ENCODE data around the gene MYF6.

Gene MYF6

DNA sequence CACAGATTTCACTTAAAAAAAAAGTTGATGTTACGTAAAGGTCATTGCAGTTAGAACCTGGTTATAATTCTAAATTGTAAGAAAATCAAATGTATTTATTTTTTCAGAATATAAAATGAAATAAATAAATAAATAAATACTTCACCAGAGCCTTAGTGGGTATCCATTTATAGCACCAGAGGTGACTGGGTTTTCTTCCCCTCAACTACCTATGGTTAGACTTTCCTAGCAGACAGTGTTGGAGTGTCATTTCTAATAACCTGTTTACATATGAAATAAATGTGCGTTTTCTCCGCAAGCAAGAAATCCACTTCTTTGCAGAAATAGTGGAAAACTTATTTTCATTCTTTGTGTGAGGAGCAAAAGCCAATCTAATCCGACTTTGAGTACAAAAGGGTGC lies 6.0 kb downstream of the MYF6 start (continued):
- TF ChIP-seq, protein P1, sequence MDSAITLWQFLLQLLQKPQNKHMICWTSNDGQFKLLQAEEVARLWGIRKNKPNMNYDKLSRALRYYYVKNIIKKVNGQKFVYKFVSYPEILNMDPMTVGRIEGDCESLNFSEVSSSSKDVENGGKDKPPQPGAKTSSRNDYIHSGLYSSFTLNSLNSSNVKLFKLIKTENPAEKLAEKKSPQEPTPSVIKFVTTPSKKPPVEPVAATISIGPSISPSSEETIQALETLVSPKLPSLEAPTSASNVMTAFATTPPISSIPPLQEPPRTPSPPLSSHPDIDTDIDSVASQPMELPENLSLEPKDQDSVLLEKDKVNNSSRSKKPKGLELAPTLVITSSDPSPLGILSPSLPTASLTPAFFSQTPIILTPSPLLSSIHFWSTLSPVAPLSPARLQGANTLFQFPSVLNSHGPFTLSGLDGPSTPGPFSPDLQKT (IDR thresholded peaks at IDR 0.05; ENCODE audit: borderline replicate concordance, low read depth, low read length), result no peak
- TF ChIP-seq, protein P2, sequence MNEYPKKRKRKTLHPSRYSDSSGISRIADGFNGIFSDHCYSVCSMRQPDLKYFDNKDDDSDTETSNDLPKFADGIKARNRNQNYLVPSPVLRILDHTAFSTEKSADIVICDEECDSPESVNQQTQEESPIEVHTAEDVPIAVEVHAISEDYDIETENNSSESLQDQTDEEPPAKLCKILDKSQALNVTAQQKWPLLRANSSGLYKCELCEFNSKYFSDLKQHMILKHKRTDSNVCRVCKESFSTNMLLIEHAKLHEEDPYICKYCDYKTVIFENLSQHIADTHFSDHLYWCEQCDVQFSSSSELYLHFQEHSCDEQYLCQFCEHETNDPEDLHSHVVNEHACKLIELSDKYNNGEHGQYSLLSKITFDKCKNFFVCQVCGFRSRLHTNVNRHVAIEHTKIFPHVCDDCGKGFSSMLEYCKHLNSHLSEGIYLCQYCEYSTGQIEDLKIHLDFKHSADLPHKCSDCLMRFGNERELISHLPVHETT (tag by site-specific recombination; IDR thresholded peaks at IDR 0.05), result no peak
- TF ChIP-seq BCL11A (tag by site-specific recombination; IDR thresholded peaks at IDR 0.05; ENCODE audit: low read depth) (no peak), ZNF514 (tag by site-specific recombination; IDR thresholded peaks at IDR 0.05) (no peak), ZNF837 (tag by site-specific recombination; IDR thresholded peaks at IDR 0.05) (no peak), GLI2 (tag by site-specific recombination; IDR thresholded peaks at IDR 0.05; ENCODE audit: borderline replicate concordance, low read depth) (no peak), ZNF132 (tag by site-specific recombination; IDR thresholded peaks at IDR 0.05; ENCODE audit: borderline replicate concordance) (no peak)

DNA sequence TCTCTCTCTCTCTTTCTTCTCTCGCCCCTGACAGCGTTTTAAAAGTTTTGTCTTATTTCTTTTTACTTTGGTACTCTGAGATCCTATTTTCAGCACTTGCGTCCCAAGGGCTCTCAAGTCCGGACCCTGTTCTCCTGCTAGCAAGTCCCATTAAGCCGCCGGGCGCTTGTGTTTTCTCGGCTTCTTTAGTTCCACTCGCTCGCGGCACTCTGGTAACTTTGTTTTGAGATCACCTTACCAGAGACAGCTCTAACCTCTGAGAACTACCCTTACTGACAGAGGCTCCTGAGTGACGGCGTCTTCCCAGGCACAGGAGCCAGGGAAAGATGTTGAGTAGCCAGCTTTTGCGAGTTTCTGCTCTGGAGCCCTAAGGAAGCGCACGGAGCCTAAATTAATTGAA lies 6.6 kb downstream of the MYF6 start:
- Histone ChIP-seq H3K9me3 (ENCODE audit: control insufficient read depth, insufficient read depth, low read depth, low read length) (no peaks in the 10 kb centered on the region), H3K4me3 (ENCODE audit: low read depth, low read length) (no peak overlapping the region), H3K4me1 (ENCODE audit: control insufficient read depth, insufficient read depth, low read length) (no peaks in the 10 kb centered on the region), H3K36me3 (ENCODE audit: control insufficient read depth in 2 of 2, insufficient read depth in 1 of 2, low read length in 2 of 2) (no peaks in the 10 kb centered on the region), H3K27ac (ENCODE audit: extremely low read depth, low read depth, low read length) (no peak overlapping the region)
- TF ChIP-seq ZNF843 (tag by site-specific recombination; IDR thresholded peaks at IDR 0.05), result no peak
- TF ChIP-seq HOXC10 (CRISPR knock-in tag; IDR thresholded peaks at IDR 0.05), result no peak
- TF ChIP-seq, protein P3, sequence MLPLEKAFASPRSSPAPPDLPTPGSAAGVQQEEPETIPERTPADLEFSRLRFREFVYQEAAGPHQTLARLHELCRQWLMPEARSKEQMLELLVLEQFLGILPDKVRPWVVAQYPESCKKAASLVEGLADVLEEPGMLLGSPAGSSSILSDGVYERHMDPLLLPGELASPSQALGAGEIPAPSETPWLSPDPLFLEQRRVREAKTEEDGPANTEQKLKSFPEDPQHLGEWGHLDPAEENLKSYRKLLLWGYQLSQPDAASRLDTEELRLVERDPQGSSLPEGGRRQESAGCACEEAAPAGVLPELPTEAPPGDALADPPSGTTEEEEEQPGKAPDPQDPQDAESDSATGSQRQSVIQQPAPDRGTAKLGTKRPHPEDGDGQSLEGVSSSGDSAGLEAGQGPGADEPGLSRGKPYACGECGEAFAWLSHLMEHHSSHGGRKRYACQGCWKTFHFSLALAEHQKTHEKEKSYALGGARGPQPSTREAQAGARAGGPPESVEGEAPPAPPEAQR (tag by site-specific recombination; IDR thresholded peaks at IDR 0.05), result no peak
- TF ChIP-seq ZNF19 (tag by site-specific recombination; IDR thresholded peaks at IDR 0.05; ENCODE audit: low read depth), result no peak
- no peak for TF ChIP-seq ZBTB21 (tag by site-specific recombination; IDR thresholded peaks at IDR 0.05)
- TF ChIP-seq ZNF555 (tag by site-specific recombination; conservative IDR thresholded peaks at IDR 0.05), result no peak
- TF ChIP-seq SP7 (tag by site-specific recombination; IDR thresholded peaks at IDR 0.05), result no peak
- ChIA-PET POLR2A (no interaction called here), CTCF (no interaction called here)

DNA sequence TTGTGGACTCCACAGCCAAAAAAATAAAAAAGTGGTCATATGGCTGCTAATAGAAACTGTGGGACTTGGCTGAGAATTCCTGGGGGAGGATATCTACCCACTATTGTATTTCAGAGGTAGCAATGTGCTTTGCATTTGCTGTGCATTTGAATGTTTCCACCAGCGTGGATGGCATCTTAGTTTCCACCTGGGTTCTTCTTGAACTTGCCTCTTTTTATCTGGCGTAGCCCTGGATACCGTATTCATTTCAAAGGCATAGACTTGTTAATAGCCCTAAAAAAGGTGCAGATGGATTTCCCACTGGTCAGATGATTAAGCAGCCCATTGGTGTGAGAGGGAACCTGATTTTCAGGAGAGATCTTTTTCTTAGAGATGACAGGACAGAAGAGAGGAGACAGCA lies 7.4 kb downstream of the MYF6 start:
- H3K36me3 ChIP-seq (ENCODE audit: control insufficient read depth in 2 of 2, insufficient read depth in 1 of 2, low read length in 2 of 2), result no peaks in the 10 kb centered on the region
- CTCF ChIA-PET, result no interaction called here
- H3K27ac ChIP-seq (ENCODE audit: extremely low read depth, low read depth, low read length), result no peak overlapping the region
- no peaks in the 10 kb centered on the region for H3K4me1 ChIP-seq (ENCODE audit: control insufficient read depth, insufficient read depth, low read length)
- H3K4me3 ChIP-seq (ENCODE audit: low read depth, low read length), result no peak overlapping the region
- no peaks in the 10 kb centered on the region for H3K9me3 ChIP-seq (ENCODE audit: control insufficient read depth, insufficient read depth, low read depth, low read length)
- POLR2A ChIA-PET, result no interaction called here
- TF ChIP-seq, protein P4, sequence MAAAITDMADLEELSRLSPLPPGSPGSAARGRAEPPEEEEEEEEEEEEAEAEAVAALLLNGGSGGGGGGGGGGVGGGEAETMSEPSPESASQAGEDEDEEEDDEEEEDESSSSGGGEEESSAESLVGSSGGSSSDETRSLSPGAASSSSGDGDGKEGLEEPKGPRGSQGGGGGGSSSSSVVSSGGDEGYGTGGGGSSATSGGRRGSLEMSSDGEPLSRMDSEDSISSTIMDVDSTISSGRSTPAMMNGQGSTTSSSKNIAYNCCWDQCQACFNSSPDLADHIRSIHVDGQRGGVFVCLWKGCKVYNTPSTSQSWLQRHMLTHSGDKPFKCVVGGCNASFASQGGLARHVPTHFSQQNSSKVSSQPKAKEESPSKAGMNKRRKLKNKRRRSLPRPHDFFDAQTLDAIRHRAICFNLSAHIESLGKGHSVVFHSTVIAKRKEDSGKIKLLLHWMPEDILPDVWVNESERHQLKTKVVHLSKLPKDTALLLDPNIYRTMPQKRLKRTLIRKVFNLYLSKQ (tag by site-specific recombination; IDR thresholded peaks at IDR 0.05; ENCODE audit: borderline replicate concordance), result no peak
- TF ChIP-seq, protein P5, sequence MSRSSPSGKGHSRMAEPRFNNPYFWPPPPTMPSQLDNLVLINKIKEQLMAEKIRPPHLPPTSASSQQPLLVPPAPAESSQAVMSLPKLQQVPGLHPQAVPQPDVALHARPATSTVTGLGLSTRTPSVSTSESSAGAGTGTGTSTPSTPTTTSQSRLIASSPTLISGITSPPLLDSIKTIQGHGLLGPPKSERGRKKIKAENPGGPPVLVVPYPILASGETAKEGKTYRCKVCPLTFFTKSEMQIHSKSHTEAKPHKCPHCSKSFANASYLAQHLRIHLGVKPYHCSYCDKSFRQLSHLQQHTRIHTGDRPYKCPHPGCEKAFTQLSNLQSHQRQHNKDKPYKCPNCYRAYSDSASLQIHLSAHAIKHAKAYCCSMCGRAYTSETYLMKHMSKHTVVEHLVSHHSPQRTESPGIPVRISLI (tag by site-specific recombination; IDR thresholded peaks at IDR 0.05), result no peak
- TF ChIP-seq ZNF514 (tag by site-specific recombination; IDR thresholded peaks at IDR 0.05) (no peak), ZXDB (tag by site-specific recombination; IDR thresholded peaks at IDR 0.05) (no peak), ZNF473 (tag by site-specific recombination; IDR thresholded peaks at IDR 0.05) (no peak), ZBTB48 (tag by site-specific recombination; IDR thresholded peaks at IDR 0.05) (no peak), ZNF791 (tag by site-specific recombination; IDR thresholded peaks at IDR 0.05) (no peak), ZNF10 (tag by site-specific recombination; IDR thresholded peaks at IDR 0.05) (no peak), ZNF302 (tag by site-specific recombination; IDR thresholded peaks at IDR 0.05; ENCODE audit: low read depth) (no peak), ZNF596 (tag by site-specific recombination; IDR thresholded peaks at IDR 0.05) (no peak)
- TF ChIP-seq, protein P6, sequence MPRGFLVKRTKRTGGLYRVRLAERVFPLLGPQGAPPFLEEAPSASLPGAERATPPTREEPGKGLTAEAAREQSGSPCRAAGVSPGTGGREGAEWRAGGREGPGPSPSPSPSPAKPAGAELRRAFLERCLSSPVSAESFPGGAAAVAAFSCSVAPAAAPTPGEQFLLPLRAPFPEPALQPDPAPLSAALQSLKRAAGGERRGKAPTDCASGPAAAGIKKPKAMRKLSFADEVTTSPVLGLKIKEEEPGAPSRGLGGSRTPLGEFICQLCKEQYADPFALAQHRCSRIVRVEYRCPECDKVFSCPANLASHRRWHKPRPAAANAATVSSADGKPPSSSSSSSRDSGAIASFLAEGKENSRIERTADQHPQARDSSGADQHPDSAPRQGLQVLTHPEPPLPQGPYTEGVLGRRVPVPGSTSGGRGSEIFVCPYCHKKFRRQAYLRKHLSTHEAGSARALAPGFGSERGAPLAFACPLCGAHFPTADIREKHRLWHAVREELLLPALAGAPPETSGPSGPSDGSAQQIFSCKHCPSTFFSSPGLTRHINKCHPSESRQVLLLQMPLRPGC (tag by site-specific recombination; IDR thresholded peaks at IDR 0.05), result no peak
- TF ChIP-seq, protein P7, sequence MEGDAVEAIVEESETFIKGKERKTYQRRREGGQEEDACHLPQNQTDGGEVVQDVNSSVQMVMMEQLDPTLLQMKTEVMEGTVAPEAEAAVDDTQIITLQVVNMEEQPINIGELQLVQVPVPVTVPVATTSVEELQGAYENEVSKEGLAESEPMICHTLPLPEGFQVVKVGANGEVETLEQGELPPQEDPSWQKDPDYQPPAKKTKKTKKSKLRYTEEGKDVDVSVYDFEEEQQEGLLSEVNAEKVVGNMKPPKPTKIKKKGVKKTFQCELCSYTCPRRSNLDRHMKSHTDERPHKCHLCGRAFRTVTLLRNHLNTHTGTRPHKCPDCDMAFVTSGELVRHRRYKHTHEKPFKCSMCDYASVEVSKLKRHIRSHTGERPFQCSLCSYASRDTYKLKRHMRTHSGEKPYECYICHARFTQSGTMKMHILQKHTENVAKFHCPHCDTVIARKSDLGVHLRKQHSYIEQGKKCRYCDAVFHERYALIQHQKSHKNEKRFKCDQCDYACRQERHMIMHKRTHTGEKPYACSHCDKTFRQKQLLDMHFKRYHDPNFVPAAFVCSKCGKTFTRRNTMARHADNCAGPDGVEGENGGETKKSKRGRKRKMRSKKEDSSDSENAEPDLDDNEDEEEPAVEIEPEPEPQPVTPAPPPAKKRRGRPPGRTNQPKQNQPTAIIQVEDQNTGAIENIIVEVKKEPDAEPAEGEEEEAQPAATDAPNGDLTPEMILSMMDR (tag by site-specific recombination; IDR thresholded peaks at IDR 0.05), result no peak

All from HEK293 (cell line).